Astrocyte (in vitro differentiated cells and primary cell): ENCODE data around the gene MGAT5. TPM values are rescaled to one million over a fixed set of nuclear protein-coding genes. Genes with fewer than 3 reads are reported as not detected.
A peak's percentile ranks its signal among the peaks of the same experiment; 100 is the strongest.

Experiments
- DNase-seq: peaks from one replicate; pipeline ENCODE4 v3.0.0-alpha.2; 2010; ENCODE audit warnings: low read depth
- FAIRE-seq: peaks from 2 replicates; lab custom pipeline; 2011; peaks lifted over from hg19 to GRCh38; lab: Jason Lieb, UNC
- H2AFZ ChIP-seq: 2 replicates; pipeline ENCODE4 v1.6.0; 2012; ENCODE audit warnings: low read depth, low read length, inconsistent platforms
- H3K27ac ChIP-seq: 2 replicates; pipeline ENCODE4 v1.5.1; 2011; ENCODE audit warnings: low read depth, low read length, inconsistent platforms
- H3K27me3 ChIP-seq: 2 replicates; pipeline ENCODE4 v1.6.0; 2011; ENCODE audit warnings: low read length, inconsistent platforms; ENCODE audit not compliant: insufficient read depth
- H3K36me3 ChIP-seq: 2 replicates; pipeline ENCODE4 v1.5.1; 2011; ENCODE audit warnings: low read length, inconsistent platforms; ENCODE audit not compliant: insufficient read depth
- H3K4me1 ChIP-seq: 2 replicates; pipeline ENCODE4 v1.5.1; 2011; ENCODE audit warnings: low read length, inconsistent platforms; ENCODE audit not compliant: insufficient read depth
- H3K4me2 ChIP-seq: 2 replicates; pipeline ENCODE4 v1.6.0; 2012; ENCODE audit warnings: low read length, inconsistent platforms
- H3K4me3 ChIP-seq: 2 replicates; pipeline ENCODE4 v1.5.1; 2011; ENCODE audit warnings: low read depth, mild to moderate bottlenecking, low read length, inconsistent platforms; ENCODE audit not compliant: insufficient read depth
- H3K79me2 ChIP-seq: 2 replicates; pipeline ENCODE4 v1.6.0; 2012; ENCODE audit warnings: mild to moderate bottlenecking, low read length, inconsistent platforms; ENCODE audit not compliant: insufficient read depth
- H3K9ac ChIP-seq: 2 replicates; pipeline ENCODE4 v1.6.0; 2012; ENCODE audit warnings: mild to moderate bottlenecking, low read length, inconsistent platforms
- H3K9me3 ChIP-seq: 2 replicates; pipeline ENCODE4 v1.5.1; 2012; ENCODE audit warnings: low read depth, mild to moderate bottlenecking, low read length, inconsistent platforms; ENCODE audit not compliant: insufficient read depth
- H4K20me1 ChIP-seq: 2 replicates; pipeline ENCODE4 v1.6.0; 2012; ENCODE audit warnings: low read length, inconsistent platforms; ENCODE audit not compliant: insufficient read depth
- H3K27ac Mint-ChIP-seq: one replicate; pipeline ENCODE4 v1.8.0; 2021; ENCODE audit warnings: mild to moderate bottlenecking, mixed read lengths; ENCODE audit not compliant: unreplicated experiment
- H3K27me3 Mint-ChIP-seq: one replicate; pipeline ENCODE4 v1.8.0; 2021; ENCODE audit warnings: low read depth, mixed read lengths; ENCODE audit not compliant: unreplicated experiment
- H3K36me3 Mint-ChIP-seq: one replicate; pipeline ENCODE4 v1.8.0; 2021; ENCODE audit warnings: low read depth, mixed read lengths; ENCODE audit not compliant: unreplicated experiment
- H3K4me1 Mint-ChIP-seq: one replicate; pipeline ENCODE4 v1.8.0; 2021; ENCODE audit warnings: low read depth, mixed read lengths; ENCODE audit not compliant: unreplicated experiment
- H3K4me3 Mint-ChIP-seq: one replicate; pipeline ENCODE4 v1.8.0; 2021; ENCODE audit warnings: mild to moderate bottlenecking, moderate library complexity, mixed read lengths; ENCODE audit not compliant: unreplicated experiment
- H3K9me3 Mint-ChIP-seq: one replicate; pipeline ENCODE4 v1.8.0; 2021; ENCODE audit warnings: mild to moderate bottlenecking, mixed read lengths; ENCODE audit not compliant: unreplicated experiment
- CTCF ChIP-seq: IDR thresholded peaks from 2 replicates; pipeline ENCODE4 v1.5.1; 2011; ENCODE audit warnings: low read depth, mild to moderate bottlenecking, inconsistent platforms, low read length, moderate library complexity; ENCODE audit not compliant: insufficient read depth
- EZH2 ChIP-seq: IDR thresholded peaks from 2 replicates; pipeline ENCODE4 v1.6.1; 2012; ENCODE audit warnings: mild to moderate bottlenecking, low read length, inconsistent platforms; ENCODE audit not compliant: insufficient read depth
- total RNA-seq: library from RNA; stranded (reverse); gene quantifications from 2 replicates; pipeline ENCODE4 v1.2.1, GENCODE V29; 2021

Gene MGAT5
- total RNA-seq, 1 donor from 2014 or later: 80.2 TPM

GRCh38 chr2:134232868-134233727 is 20.8 kb upstream of the MGAT5 start:
- Histone ChIP-seq H3K27ac (peak overlapping the region; percentile 27), H3K9me3 (no peaks in the 10 kb centered on the region), H3K4me2 (peak overlapping the region; percentile 20), H3K79me2 (no peaks in the 10 kb centered on the region), H3K27me3 (no peaks in the 10 kb centered on the region), H3K36me3 (no peaks in the 10 kb centered on the region), H3K4me3 (no peak overlapping the region), H3K4me1 (peaks cover 33% of the 10 kb centered on the region), H3K9ac (no peak overlapping the region), H4K20me1 (no peaks in the 10 kb centered on the region), H2AFZ (no peak overlapping the region)
- DNase-seq: peak; percentile 48
- Mint-ChIP-seq H3K4me3 (peak overlapping the region; percentile 37), H3K9me3 (peaks cover 6% of the 10 kb centered on the region), H3K27me3 (no peaks in the 10 kb centered on the region), H3K27ac (peak overlapping the region; percentile 87), H3K4me1 (peaks cover 62% of the 10 kb centered on the region), H3K36me3 (no peaks in the 10 kb centered on the region)
- TF ChIP-seq CTCF: peak; percentile 4
- no peak for TF ChIP-seq EZH2
- FAIRE-seq: peak; percentile 73

GRCh38 chr2:134233728-134234136 is 20.1 kb upstream of the MGAT5 start:
- Mint-ChIP-seq H3K27me3 (no peaks in the 10 kb centered on the region), H3K9me3 (peaks cover 6% of the 10 kb centered on the region), H3K27ac (peak overlapping the region; percentile 87), H3K4me3 (peak overlapping the region; percentile 37), H3K4me1 (peaks cover 62% of the 10 kb centered on the region), H3K36me3 (no peaks in the 10 kb centered on the region)
- H3K27ac ChIP-seq: peak overlapping the region; percentile 7
- no peaks in the 10 kb centered on the region for H3K9me3 ChIP-seq
- H3K4me1 ChIP-seq: peaks cover 33% of the 10 kb centered on the region
- no peak overlapping the region for H3K4me3 ChIP-seq
- H3K79me2 ChIP-seq: no peaks in the 10 kb centered on the region
- H2AFZ ChIP-seq: no peak overlapping the region
- H3K4me2 ChIP-seq: no peak overlapping the region
- no peaks in the 10 kb centered on the region for H4K20me1 ChIP-seq
- H3K36me3 ChIP-seq: no peaks in the 10 kb centered on the region
- H3K9ac ChIP-seq: no peak overlapping the region
- H3K27me3 ChIP-seq: no peaks in the 10 kb centered on the region
- FAIRE-seq (no peak), DNase-seq (no peak)
- TF ChIP-seq EZH2 (no peak), CTCF (no peak)

- DNase-seq (no peak), FAIRE-seq (no peak)
- Mint-ChIP-seq H3K4me1 (peaks cover 62% of the 10 kb centered on the region), H3K27me3 (no peaks in the 10 kb centered on the region), H3K27ac (peak overlapping the region; percentile 87), H3K4me3 (no peak overlapping the region), H3K9me3 (peaks cover 6% of the 10 kb centered on the region), H3K36me3 (no peaks in the 10 kb centered on the region)
- Histone ChIP-seq H3K9me3 (no peaks in the 10 kb centered on the region), H3K4me1 (peaks cover 33% of the 10 kb centered on the region), H3K27ac (no peak overlapping the region), H3K27me3 (no peaks in the 10 kb centered on the region), H4K20me1 (no peaks in the 10 kb centered on the region), H3K9ac (no peak overlapping the region), H2AFZ (no peak overlapping the region), H3K4me2 (no peak overlapping the region), H3K36me3 (no peaks in the 10 kb centered on the region), H3K79me2 (no peaks in the 10 kb centered on the region), H3K4me3 (no peak overlapping the region)
- TF ChIP-seq EZH2: no peak
- TF ChIP-seq CTCF: no peak
These were observed 19.3 kb upstream of the MGAT5 start for GRCh38 chr2:134234535-134234934.
